GM23248 (cell line): ENCODE data around the gene PPP2R5C.

Experiments used
- EZH2 ChIP-seq: fragments of 200-600 bp; sonication (generic); IDR thresholded peaks from 2 replicates; pipeline ENCODE4 v1.6.1; 2018; ENCODE audit warnings: antibody characterized with exemption, mild to moderate bottlenecking; ENCODE audit not compliant: insufficient read depth, poor library complexity, severe bottlenecking
- EZH2phosphoT487 ChIP-seq: fragments of 200-600 bp; sonication (generic); IDR thresholded peaks from 2 replicates; pipeline ENCODE4 v1.6.1; 2018; ENCODE audit warnings: antibody characterized with exemption, moderate library complexity, mild to moderate bottlenecking, low read depth; ENCODE audit not compliant: insufficient read depth

GRCh38 chr14:101903111-101903561 is 141.6 kb downstream of the PPP2R5C start:
- TF ChIP-seq EZH2 (no peak), EZH2phosphoT487 (no peak)
